SJCRH30 (cell line): ENCODE data around the gene CCER1. TPM values are rescaled to one million over a fixed set of nuclear protein-coding genes. Genes with fewer than 3 reads are reported as not detected.

ENCODE experiments used
- DNase-seq, 2 experiments: peaks; one replicate each; pipeline ENCODE4 v3.0.0-alpha.2; 2015 to 2020
- H3K27ac ChIP-seq: fragments of 250-450 bp; sonication (Bioruptor Pico); 2 replicates; pipeline ENCODE4 v1.5.1; 2020; ENCODE audit warnings: mild to moderate bottlenecking, moderate library complexity
- H3K27me3 ChIP-seq: fragments of 250-450 bp; sonication (Bioruptor Pico); 2 replicates; pipeline ENCODE4 v1.5.1; 2020; ENCODE audit warnings: mild to moderate bottlenecking, moderate library complexity
- H3K36me3 ChIP-seq: fragments of 250-450 bp; sonication (Bioruptor Pico); 2 replicates; pipeline ENCODE4 v1.5.1; 2020; ENCODE audit warnings: mild to moderate bottlenecking, moderate library complexity
- H3K4me1 ChIP-seq: fragments of 250-450 bp; sonication (Bioruptor Pico); 2 replicates; pipeline ENCODE4 v1.5.1; 2020; ENCODE audit warnings: mild to moderate bottlenecking, moderate library complexity
- H3K4me3 ChIP-seq: fragments of 250-450 bp; sonication (Bioruptor Pico); 2 replicates; pipeline ENCODE4 v1.5.1; 2020; ENCODE audit warnings: mild to moderate bottlenecking, moderate library complexity
- H3K9me3 ChIP-seq: fragments of 250-450 bp; sonication (Bioruptor Pico); replicated peaks from 2 replicates; pipeline ENCODE4 v1.5.1; 2020; ENCODE audit warnings: mild to moderate bottlenecking, moderate library complexity
- total RNA-seq: library from RNA; depleted of rRNA; stranded (reverse); fragments of >200 nt; shearing (Covaris generic); gene quantifications from 2 replicates; pipeline ENCODE4 v1.2.3, GENCODE V29; 2014; rRNA removed

Gene CCER1
- total RNA-seq, 1 experiment from 2014 or later, result not detected

DNA sequence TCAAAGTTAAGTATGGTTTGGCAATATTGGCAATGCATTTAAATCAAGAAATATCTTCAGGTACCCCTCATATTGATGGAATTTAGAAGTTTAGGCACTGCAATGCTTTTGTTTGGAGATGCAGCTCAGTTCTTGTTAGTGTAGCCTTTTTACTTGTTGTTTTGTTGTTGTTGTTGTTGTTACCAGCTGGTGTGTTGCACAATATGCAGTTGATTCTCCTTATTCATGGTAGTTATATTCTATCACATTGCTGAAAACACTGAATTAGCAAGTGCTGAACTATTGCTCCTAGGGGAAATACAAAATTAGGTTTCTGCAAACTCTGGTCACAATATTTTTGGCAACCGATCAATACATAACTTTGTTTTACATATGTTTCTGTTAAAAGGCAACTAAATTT is 34.8 kb downstream of the CCER1 start:
- Histone ChIP-seq H3K4me3 (no peak overlapping the region), H3K4me1 (no peaks in the 10 kb centered on the region), H3K27ac (no peak overlapping the region), H3K36me3 (no peaks in the 10 kb centered on the region), H3K27me3 (no peaks in the 10 kb centered on the region), H3K9me3 (no peaks in the 10 kb centered on the region)
- DNase-seq, result no peak

DNA sequence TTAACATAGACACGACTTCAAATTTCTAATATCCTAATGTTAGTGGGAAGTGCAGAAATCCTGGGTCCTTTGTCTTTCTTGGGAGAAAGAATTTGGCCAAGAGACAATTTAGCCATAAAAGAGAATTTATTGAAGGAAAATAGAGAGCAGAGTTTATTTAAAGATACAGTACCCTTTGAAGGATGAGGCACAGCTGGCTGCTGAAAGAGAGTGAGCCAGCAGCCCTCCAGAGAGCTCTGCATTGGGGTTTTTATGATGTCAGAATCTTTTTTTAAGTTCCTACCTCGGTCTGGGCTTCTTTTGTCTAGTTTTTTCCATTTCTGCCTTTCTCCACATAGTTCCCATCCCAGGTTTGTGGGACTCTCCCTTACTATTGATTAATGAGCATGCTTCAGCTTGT is 37.5 kb downstream of the CCER1 start:
- Histone ChIP-seq H3K4me1 (no peaks in the 10 kb centered on the region), H3K27me3 (no peaks in the 10 kb centered on the region), H3K36me3 (no peaks in the 10 kb centered on the region), H3K9me3 (no peaks in the 10 kb centered on the region), H3K27ac (no peak overlapping the region), H3K4me3 (no peak overlapping the region)
- no peak for DNase-seq

DNA sequence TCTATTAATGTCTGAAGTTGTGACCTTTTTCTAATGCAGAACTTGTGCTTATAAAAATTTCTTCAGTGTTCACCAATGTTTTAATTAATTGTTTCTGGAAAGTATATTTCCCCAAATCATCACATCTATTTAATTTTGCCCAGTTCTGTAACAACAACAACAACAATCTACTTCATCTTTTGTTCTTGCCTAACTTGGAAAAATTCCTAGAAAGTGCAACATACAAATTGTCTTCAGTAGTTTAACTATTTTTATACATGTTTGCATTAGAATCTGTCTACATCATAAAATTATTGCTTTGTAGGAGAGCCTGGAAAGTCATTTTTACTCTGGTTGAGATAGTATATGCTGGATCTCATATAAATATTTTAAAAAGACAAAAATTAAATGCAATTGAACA is 38.5 kb downstream of the CCER1 start:
- DNase-seq, result no peak
- Histone ChIP-seq H3K9me3 (no peaks in the 10 kb centered on the region), H3K27me3 (no peaks in the 10 kb centered on the region), H3K4me3 (no peak overlapping the region), H3K36me3 (no peaks in the 10 kb centered on the region), H3K27ac (no peak overlapping the region), H3K4me1 (no peaks in the 10 kb centered on the region)

DNA sequence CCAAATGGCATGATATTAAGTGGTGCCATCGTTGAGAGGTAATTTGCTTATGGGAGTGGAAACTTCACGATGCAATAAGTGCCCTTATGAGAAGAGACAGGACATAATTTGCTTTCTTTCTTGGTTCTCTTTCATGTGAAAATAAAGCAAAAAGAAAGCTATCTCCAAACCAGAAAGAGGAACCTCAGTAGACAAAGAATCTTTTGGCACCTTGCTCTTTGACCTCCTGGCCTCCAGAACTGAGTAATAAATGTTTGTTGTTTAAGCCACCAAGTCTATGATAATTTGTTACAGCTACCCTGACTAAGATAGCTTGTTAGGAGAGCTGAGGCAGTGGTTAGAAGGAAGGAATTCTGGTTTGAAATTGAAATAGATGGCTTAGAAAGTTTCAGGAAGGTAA is 39.6 kb downstream of the CCER1 start:
- DNase-seq, result no peak
- no peaks in the 10 kb centered on the region for H3K9me3 ChIP-seq
- H3K4me3 ChIP-seq, result no peak overlapping the region
- no peaks in the 10 kb centered on the region for H3K4me1 ChIP-seq
- H3K27ac ChIP-seq, result no peak overlapping the region
- no peaks in the 10 kb centered on the region for H3K27me3 ChIP-seq
- no peaks in the 10 kb centered on the region for H3K36me3 ChIP-seq

DNA sequence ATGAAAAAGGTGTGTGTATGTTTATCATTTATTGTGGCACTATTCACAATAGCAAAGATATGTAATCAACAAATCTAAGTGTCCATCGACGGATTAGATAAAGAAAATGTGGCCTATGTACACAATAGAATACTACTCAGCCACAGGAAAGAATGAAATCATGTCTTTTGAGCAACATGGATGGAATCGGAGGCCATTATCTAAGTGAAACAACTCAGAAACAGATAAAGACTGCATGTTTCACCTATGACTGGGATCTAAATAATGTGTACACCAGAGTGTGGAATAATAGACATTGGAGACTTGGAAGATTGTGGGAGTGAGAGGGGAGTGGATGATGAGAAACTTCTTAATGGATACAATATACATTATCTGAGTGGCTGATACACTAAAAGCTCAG is 44.0 kb downstream of the CCER1 start:
- no peaks in the 10 kb centered on the region for H3K9me3 ChIP-seq
- no peak for DNase-seq
- H3K4me1 ChIP-seq, result 0 out of 2 replicates have a peak, but pooled peaks cover 3% of the 10 kb centered on the region
- no peaks in the 10 kb centered on the region for H3K27me3 ChIP-seq
- H3K4me3 ChIP-seq, result no peak overlapping the region
- no peak overlapping the region for H3K27ac ChIP-seq
- H3K36me3 ChIP-seq, result no peaks in the 10 kb centered on the region

DNA sequence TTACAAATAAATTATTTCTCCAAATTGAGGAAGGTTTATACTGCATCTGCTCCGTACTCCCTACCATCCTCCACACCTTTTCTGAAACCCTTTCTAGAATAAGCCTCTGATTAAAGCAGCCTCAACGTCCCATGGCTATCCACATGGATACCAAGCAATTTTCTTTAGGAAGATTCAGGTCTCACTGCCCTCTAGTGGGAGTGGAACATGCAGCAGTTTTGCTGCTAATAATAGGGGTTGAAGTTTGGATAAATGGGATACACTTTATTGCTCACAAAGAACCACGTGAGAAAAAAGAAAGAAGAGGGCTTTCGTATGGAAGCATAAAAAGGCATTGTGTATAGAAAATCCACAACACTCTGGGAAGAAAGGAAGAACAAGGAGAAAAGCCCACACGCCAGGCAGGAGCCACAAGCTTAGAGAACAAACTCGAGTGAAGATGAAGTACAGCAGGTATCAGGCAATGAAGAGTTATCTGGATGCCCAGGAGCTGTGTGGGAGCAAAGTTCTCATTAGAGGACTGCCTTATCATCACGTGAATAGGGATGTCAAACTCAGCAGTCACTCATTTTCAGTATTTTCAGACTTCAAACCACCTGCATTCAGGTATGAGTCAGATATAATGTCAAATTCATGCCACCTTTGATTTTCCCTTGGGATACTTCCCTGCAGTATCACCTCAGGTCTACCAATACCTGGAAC is 45.8 kb downstream of the CCER1 start:
- DNase-seq, result peak; percentile 36 to 75
- no peaks in the 10 kb centered on the region for H3K9me3 ChIP-seq
- H3K27ac ChIP-seq, result no peak overlapping the region
- H3K27me3 ChIP-seq, result no peaks in the 10 kb centered on the region
- H3K36me3 ChIP-seq, result no peaks in the 10 kb centered on the region
- H3K4me3 ChIP-seq, result no peak overlapping the region
- 0 out of 2 replicates have a peak, but pooled peaks cover 3% of the 10 kb centered on the region for H3K4me1 ChIP-seq

DNA sequence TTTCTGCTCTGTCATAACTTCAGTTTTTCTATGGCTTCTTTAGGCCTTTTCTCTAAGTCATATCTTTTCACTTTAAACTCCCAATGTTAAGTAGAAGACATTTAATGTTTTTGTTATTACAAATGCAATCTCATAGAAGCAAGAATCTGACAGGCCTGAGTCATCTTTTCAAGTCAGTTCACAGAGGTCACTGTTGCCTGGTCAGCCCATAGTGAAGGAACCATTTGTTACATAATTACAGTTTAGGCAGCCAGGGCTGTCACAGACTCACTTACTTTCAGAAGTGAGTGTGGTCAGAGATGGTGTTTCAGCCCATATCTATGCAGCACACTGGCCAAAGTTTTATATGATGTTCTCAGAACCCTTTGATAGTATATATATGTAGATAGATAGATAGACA is 46.5 kb downstream of the CCER1 start:
- DNase-seq, result no peak
- 0 out of 2 replicates have a peak, but pooled peaks cover 3% of the 10 kb centered on the region for H3K4me1 ChIP-seq
- no peaks in the 10 kb centered on the region for H3K27me3 ChIP-seq
- no peak overlapping the region for H3K27ac ChIP-seq
- no peaks in the 10 kb centered on the region for H3K9me3 ChIP-seq
- no peaks in the 10 kb centered on the region for H3K36me3 ChIP-seq
- H3K4me3 ChIP-seq, result no peak overlapping the region

DNA sequence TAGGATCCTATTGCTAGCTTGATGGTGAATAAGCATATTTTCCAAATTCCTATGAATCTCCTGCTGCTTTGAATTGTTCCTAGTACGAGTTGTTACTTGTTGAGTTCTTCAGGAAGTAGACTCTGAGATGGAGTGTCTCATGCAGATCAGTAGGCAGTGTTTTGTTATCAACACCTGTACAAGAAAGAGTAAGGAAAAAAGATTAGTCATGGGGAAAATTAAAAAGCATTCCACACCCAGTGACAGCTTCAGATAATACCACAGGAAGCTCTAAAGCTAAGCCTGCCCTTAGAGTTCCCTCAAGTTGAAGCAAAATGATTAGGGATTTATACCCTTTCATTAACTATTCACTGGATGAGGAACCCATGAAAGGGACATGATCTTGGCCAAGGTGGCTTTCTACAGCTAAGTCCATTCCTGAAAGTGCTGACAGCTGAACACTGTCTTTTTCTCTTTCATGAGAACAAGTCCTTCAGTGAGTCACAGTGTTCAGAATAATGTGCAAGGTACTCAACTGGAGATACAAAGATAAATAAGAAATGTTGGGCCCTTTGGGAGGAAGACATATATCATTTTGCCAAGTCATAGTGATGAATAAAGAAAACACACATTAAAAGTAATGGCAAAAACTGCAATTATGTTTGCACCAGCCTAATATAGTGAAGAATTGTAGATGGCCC is 49.1 kb downstream of the CCER1 start:
- no peaks in the 10 kb centered on the region for H3K27me3 ChIP-seq
- no peaks in the 10 kb centered on the region for H3K9me3 ChIP-seq
- no peaks in the 10 kb centered on the region for H3K36me3 ChIP-seq
- no peak for DNase-seq
- no peak overlapping the region for H3K4me3 ChIP-seq
- H3K27ac ChIP-seq, result no peak overlapping the region
- 0 out of 2 replicates have a peak, but pooled peaks cover 3% of the 10 kb centered on the region for H3K4me1 ChIP-seq

DNA sequence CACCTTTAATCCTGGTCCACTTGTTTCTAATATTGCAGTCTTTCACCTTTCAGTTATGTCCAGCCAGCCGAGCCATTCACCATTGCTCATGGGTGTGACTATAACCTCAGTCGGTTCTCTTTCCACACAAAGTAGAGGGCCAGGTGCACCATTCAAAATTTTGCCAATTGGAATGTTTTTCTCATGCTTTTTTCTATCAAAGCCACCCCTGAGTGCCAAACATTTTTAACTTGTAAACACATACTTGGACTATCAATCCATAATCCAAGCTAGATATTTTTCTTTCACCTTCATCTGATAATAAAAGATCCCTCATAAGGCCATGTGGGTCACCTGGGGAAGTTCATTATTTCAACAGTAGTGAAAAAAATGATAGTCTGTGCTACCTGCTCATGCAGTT is 52.4 kb downstream of the CCER1 start:
- Histone ChIP-seq H3K27me3 (no peaks in the 10 kb centered on the region), H3K4me1 (no peaks in the 10 kb centered on the region), H3K36me3 (no peaks in the 10 kb centered on the region), H3K9me3 (no peaks in the 10 kb centered on the region), H3K27ac (no peak overlapping the region), H3K4me3 (no peak overlapping the region)
- DNase-seq, result no peak

Other genes with a start within 250 kb of the CCER1 start
- not detected in 2 replicates for gene EPYC, start 49.8 kb upstream of the CCER1 start, total RNA-seq
- gene KERA, start 102.8 kb upstream of the CCER1 start, total RNA-seq, result not detected in 2 replicates
- 1.5 and 1.7 TPM in 2 replicates for gene LUM, start 156.3 kb upstream of the CCER1 start, total RNA-seq
- gene DCN, start 227.6 kb upstream of the CCER1 start, total RNA-seq, result 0.28 and 0.32 TPM in 2 replicates